HG03060 (cell line): ENCODE measurements around the gene IQSEC3.
"Not testable (repeated sequence)": the region's sequence is repeated elsewhere in the genome, so short reads cannot be mapped to it uniquely, and the experiment has no call there.

Source experiments
- ATAC-seq: cut with Tn5 transposase; IDR thresholded peaks from one replicate; pipeline ENCODE4 v1.9.1; 2021; ENCODE audit warnings: low read depth, moderate number of reproducible peaks; ENCODE audit not compliant: unreplicated experiment

IQSEC3 gene

GRCh38 chr12:77769-78383, 11.3 kb downstream of the IQSEC3 start:
- not testable (repeated sequence) for ATAC-seq

- ATAC-seq: no peak
These were observed 12.4 kb downstream of the IQSEC3 start for GRCh38 chr12:78981-79380.

GRCh38 chr12:80681-81190, 14.2 kb downstream of the IQSEC3 start:
- ATAC-seq: no peak

- no peak for ATAC-seq
These were observed 16.2 kb downstream of the IQSEC3 start for GRCh38 chr12:82740-83139.

- ATAC-seq: no peak
These were observed 17.5 kb downstream of the IQSEC3 start for GRCh38 chr12:84056-84455.

GRCh38 chr12:85191-85666, 18.7 kb downstream of the IQSEC3 start:
- ATAC-seq: no peak

GRCh38 chr12:87315-87714, 20.7 kb downstream of the IQSEC3 start:
- ATAC-seq: no peak

- ATAC-seq: no peak
These were observed 21.3 kb downstream of the IQSEC3 start for GRCh38 chr12:87856-88255.

- no peak for ATAC-seq
These were observed 23.1 kb downstream of the IQSEC3 start for GRCh38 chr12:89653-90052.

- no peak for ATAC-seq
These were observed 24.6 kb downstream of the IQSEC3 start for GRCh38 chr12:91213-91612.

GRCh38 chr12:93266-94005, 26.9 kb downstream of the IQSEC3 start:
- no peak for ATAC-seq

GRCh38 chr12:96543-96942, 30.0 kb downstream of the IQSEC3 start:
- ATAC-seq: no peak

- no peak for ATAC-seq
These were observed 32.4 kb downstream of the IQSEC3 start for GRCh38 chr12:98924-99352.

- ATAC-seq: no peak
These were observed 33.0 kb downstream of the IQSEC3 start for GRCh38 chr12:99605-100004.

GRCh38 chr12:101969-102878, 35.7 kb downstream of the IQSEC3 start:
- ATAC-seq: no peak

GRCh38 chr12:102879-103168, 36.3 kb downstream of the IQSEC3 start:
- no peak for ATAC-seq

GRCh38 chr12:103169-103981, 36.8 kb downstream of the IQSEC3 start:
- no peak for ATAC-seq

GRCh38 chr12:104551-105081, 38.0 kb downstream of the IQSEC3 start:
- no peak for ATAC-seq

- ATAC-seq: no peak
These were observed 39.1 kb downstream of the IQSEC3 start for GRCh38 chr12:105696-106095.

GRCh38 chr12:106118-106591, 39.6 kb downstream of the IQSEC3 start:
- peak; percentile 82 for ATAC-seq
